UCSD-AML1 (cell line): ENCODE results near the gene GALNT10.

ENCODE experiments used
- DNase-seq: peaks from one replicate; lab custom pipeline; 2025; ENCODE audit not compliant: unreplicated experiment; lab: John Stamatoyannopoulos, UW

Gene GALNT10

GRCh38 chr5:154179846-154180710 is 10.5 kb upstream of the GALNT10 start:
- no peak for DNase-seq

GRCh38 chr5:154181161-154181560 is 9.4 kb upstream of the GALNT10 start:
- DNase-seq = no peak

DNA sequence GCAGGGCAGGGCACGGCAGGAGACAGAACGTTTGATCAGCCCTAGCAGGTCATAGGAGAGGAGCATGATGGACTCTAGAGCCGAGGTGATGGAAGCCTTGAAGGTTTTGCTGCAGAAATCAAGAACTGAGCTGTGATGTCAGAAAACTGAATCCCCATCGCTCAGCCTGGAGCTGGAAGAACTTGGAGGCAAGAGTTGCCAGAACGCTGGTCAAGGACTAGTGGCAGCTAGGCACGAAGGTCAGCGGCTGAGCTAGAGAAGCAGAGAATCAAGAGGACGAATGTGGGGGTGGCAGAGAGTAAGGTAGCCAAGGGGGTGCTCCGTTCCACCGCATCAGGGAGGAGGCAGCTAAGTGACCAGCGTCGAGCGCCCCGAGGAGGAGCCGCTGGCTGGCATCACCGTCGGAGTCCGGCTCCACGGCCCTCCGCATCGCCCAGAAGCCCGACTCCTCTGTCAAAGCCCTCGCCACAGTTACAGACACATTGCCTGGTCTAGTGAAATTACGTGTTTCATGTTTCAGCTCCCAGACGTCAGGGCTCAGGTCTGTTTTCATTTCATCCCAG is 1.2 kb upstream of the GALNT10 start:
- no peak for DNase-seq

- peak; percentile 73 for DNase-seq
These were observed 526 bp upstream of the GALNT10 start for GRCh38 chr5:154189819-154190594.

DNA sequence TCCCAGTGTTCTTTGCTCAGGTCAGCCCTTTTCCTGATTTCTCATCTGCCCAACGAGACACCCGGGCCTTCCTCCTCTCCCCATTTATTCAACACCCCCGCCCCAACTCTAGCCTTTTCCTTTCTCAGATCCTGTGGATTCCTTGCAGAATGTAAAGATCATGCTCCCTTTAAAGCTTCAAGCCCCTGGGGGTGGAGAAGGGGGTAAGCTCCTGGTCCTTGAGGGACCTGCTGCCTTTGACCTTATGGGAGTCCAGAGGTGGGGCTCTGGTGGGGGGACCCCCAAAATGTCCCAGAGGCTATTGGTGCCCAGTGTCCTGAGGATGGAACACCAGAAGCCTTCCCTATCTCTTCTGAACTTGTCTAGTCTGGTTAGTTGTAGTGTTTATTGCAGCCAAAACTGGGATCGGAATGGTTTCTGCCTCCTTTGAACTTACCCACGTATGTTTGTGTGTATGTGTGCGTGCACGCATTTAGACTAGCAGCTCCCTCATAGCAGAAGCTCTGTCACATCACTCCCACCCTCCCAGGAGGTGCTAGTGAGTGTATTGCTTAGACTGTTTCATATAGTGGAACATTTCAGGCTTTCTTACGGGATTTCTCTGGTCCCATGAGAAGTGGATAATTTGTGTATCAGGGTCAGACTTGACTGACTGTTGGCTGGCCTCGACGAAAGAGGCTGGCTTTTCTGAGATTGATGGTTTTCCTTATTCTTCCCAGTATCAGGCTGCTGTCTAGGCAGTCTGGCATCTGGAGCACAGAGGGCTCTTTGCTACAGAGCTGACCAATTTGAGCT is 1.1 kb downstream of the GALNT10 start:
- DNase-seq = no peak

DNA sequence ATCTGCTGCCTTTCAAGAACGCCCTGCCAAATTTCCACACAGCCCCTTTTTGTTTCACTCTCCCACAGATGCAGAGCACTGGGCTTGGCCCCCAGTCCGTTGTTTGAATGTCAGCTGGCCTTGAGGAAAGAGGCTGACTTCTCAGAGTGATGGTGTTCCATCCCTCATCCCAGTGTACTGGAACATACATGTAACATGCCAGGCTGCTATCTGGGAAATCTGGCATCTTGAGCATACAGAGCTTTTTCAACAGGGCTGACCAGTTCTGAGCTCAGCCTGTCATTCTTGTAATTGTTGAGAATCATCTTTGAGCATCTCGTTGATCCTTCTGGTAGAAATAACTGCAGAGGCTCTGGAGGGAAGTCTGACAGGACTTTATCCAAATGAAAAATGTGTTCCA is 2.8 kb downstream of the GALNT10 start:
- DNase-seq = no peak

DNA sequence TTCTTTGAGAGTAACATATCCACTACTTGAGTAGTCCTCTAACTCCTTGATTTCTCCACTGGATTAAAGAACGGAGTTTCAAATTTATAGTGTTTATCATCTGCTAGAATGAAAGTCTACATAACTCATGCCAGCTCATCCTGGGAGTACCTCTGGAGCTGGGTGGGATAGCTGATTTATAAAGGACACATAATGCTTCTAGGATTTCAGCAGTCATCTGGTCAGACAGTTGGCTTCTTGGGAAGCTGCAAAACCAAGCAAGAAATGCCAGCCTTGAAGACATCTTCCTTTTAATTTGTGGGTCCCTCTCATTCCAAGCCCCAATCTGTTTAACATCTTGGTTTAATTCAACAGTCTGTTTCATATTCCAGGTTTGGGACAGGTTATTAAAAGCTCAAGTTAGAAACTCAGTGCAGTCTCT is 3.2 kb downstream of the GALNT10 start:
- no peak for DNase-seq

DNA sequence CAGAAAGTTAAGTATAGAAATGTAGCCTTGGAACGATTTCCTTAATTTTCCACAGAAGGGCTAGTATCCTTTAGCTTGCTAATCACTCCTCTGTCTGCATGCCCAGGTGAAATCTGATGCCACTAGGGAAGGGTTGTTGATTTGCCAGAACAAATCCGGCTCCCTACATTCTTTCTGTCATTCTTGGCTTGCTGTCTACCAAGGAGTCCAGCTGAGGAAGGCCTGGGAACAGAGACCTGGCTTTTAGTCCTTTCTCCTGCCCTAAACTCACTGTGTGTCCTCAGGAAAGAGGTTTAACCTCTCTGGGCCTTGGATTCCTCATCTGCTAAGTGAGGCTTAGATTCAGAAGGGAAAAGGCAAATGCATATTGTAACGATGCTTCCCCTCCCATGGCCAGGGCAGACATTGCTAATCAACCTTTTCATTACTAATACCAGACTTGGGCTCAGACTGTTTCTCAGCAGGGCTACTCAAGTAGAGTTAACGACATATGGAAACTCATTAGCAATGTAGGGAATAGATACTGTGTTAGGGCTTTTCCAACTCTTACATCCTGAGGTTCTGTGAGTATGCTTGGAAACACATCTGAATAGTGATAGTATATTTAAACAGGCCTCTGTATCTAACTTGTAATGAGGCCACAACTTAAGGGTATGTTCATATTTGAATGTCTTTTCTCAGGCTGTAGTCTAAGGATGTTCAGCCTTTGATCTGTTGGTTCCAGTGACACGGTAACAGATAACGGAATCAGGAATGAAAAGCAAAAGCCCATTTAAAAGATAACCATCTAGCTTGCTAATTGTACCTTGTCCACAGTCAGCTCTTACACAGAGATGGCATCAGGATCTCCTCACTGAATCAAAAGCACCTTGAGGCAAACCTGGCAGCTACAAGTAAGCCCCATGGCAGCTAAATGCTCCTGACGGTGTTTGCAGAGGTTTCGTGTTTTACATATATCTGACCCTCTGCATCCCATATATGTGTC is 4.1 kb downstream of the GALNT10 start:
- no peak for DNase-seq

- no peak for DNase-seq
These were observed 5.7 kb downstream of the GALNT10 start for GRCh38 chr5:154196281-154196680.

GRCh38 chr5:154196955-154197652 is 6.6 kb downstream of the GALNT10 start:
- no peak for DNase-seq

DNA sequence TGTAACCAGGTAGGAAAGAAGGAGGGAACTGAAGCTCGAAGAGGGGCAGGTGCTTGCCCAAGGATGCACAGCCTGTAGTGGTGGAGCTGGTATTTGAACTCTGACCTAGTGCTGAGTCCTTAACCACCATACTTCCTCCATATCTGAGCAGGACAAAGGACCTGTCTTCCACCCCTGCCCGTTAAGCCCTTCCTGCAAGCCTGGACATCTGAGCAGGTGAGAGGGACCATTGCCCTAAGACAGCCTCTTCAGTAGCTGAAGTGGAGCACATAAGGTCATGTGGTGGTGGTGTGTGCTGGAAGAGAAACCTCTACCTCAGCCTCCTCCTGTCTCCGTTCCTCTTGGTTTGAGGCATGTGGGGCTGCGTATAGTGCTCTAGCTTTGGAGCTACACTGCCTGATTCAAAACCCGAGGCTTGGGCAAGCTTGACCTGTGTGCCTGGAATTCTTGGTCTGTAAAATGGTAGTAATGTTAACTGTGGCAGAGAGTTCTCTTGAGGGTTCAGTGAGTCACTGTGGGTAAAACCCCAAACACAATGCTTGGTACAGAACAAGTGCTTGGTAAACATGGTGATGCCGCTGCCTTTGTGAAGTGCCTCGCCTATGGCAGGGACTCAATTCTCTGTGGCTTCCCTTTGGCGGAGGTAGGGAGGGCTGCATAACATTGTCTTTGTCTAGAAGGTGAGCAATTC is 7.4 kb downstream of the GALNT10 start:
- no peak for DNase-seq

DNA sequence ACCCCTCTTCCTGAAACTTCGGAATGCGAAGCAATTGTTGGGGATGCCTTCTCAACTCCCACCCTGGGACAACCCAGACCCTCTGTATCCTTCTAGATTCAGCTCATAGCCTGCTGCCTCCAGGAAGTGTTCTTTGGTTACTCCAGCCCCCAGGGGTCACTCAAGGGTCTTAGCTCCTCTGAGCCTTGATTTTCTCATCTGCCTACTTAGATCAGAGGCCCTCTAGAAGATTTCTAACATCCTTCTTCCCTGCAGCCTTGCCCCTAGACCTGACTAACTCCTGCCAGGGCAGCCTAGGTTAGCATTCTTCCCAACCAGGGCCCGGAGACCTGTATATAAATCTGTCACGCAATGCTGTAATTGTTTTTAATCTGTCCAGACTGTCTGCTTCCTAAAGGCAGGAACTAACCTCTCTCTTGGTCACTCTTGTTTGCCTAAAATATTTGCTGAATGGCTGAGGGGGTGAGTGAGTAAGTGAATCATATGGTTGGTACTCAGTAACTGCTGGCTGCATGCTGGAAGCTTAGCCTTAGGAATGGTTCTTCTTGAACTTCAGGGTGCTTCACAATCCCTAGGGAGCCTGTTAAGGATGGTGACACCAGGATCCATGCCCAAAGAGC is 8.2 kb downstream of the GALNT10 start:
- no peak for DNase-seq

GRCh38 chr5:154199263-154199662 is 8.7 kb downstream of the GALNT10 start:
- no peak for DNase-seq

DNA sequence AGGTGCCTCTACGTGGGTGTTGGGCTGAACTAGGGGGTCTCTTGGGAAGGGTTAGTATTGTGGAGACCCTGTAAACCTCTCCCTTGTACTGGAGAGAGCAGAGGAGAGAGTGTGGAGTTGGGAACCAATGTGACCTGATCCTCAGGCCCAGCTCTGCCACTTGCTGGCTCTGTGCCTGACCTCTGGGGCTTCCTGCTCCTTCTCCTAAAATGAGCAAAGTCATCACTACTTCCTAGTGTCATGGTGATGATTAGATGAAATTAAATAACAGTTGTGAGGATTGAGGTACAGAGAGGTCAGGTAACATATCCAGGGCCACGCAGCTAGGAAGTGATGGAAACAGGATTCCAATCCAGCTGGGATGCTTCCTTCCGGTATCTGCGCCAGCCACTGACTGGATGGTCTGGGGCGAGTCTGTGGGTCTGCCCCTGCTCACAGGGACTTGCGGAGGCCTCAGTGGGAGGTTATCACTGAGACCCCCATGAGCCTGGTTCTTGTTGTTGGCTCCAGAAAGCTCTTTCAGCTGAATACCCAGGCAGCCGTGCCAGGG is 9.2 kb downstream of the GALNT10 start:
- no peak for DNase-seq

DNA sequence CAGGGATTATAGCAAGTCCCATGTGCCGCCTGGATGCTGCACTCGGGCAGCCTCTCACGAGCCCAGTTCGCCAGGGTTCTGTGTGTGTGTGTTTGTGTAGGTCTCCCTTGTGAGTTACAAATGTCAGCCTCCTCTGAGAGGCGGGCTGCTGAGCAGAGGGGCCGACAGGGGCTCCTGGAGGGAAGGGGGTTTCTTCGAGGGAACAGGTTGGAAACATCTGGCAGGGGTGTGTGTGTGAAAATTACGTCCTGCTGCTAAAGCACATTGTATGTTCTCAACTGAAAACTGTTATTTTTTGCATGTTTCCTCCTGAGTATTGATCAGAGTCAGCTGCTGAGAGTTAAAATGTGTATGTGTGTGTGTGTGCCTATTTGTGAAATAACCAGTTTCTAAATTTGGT is 9.7 kb downstream of the GALNT10 start:
- no peak for DNase-seq

DNA sequence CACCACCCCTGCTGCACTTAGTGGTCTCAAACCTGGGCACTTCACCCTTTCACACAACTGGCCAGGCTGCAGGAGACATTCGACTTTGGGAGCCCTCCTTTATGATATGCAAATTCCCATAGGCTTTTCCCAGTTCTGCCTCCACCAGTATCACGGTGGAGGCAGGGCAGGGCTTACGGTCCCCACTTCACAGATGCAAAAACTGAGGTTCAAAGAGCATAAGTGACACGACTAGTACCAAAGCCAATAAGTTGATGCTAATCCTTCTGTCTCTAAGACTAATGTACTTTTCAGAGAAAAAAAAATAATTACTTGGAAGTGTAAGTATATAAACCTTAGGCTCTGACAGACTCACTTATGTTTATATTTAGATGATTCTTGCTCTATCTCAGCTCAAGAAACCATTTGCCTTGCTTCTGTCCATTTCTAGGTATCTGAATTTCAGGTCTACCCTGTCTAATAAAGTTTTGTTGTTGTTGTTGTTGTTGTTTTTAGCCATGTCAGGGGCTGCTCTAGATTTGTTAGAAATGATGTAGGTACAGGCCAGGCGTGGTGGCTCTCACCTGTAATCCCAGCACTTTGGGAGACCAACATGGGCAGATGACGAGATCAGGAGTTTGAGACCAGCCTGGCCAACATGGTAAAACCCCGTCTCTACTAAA is 10.7 kb downstream of the GALNT10 start:
- no peak for DNase-seq
